Measurements from ENCODE around the gene UBXN6. TPM values are rescaled to one million over a fixed set of nuclear protein-coding genes. Genes with fewer than 3 reads are reported as not detected.

UBXN6 gene
- total RNA-seq, 5 donors from 2014 or later (not counting 1 experiment from before 2014, with no cell fraction given): 49.7 to 86.4 (median 76.5) TPM

DNA sequence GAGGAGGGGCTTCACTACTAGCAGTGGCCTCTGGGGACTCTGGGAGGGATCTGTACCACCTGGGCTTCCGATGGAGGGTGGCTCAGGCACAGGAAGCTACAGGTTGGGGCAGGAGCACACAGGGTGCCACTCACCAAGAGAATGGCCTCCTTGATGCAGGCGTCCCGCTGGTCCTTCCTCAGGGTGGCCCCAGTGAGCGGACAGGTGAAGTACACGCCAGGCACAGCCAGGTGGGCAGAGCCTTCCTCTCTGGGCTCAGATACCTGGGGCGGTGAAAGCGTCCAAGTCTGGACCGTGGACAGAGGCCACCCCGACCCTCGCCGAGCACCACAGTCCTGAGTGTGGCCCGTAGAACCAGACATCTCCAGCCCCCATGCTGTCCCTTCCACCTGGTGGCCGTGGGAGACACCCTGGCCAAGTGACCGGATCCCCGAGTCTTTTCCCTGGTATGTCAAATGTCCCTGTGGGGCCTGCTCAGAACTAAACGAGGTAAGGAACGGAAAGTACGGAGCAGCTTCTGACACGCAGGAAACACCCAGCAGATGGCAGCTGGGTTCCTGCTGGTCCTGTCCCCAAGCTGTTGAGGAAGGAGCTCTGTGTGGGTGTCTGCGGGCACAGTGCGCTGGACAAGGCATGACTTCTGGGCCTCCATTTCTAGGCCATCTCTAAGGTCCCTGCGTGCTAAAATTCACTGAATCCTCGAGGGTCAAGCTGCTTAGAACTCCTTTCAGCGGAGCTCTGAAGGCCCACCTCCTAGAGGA is 5.2 kb downstream of the UBXN6 start:
- Histone ChIP-seq H3K27ac (ENCODE audit: low read length) (no peak overlapping the region), H3K4me1 (ENCODE audit: control insufficient read depth in 1 of 2, extremely low read depth in 1 of 2, insufficient read depth in 2 of 2, low read length in 2 of 2) (peaks cover 0 to 19% of the 10 kb centered on the region in 2 experiments), H3K36me3 (ENCODE audit: control insufficient read depth in 2 of 2, extremely low read depth in 1 of 2, insufficient read depth in 1 of 2, low read length in 1 of 2) (peaks cover 28 to 45% of the 10 kb centered on the region in 2 donors), H3K27me3 (replicated peaks in 1 of 2; ENCODE audit: control insufficient read depth in 2 of 2, extremely low read depth in 1 of 2, insufficient read depth in 2 of 2, low read length in 1 of 2) (no peaks in the 10 kb centered on the region), H3K9me3 (no peaks in the 10 kb centered on the region), H3K4me3 (ENCODE audit: control insufficient read depth in 1 of 2, extremely low read depth in 1 of 2, low read length in 1 of 2) (no peak overlapping the region)
- Mint-ChIP-seq H3K4me1 (peaks cover 14 to 22% (median 16%) of the 10 kb centered on the region in 3 donors), H3K4me3 (no peak overlapping the region), H3K9me3 (no peaks in the 10 kb centered on the region), H3K27me3 (no peaks in the 10 kb centered on the region), H3K36me3 (peaks cover 18% of the 10 kb centered on the region), H3K27ac (no peak overlapping the region)
- DNase-seq: no peak
- ATAC-seq (replicated peaks in 1 of 4): no peak
- ChIA-PET POLR2A (no interaction called here), CTCF (no interaction called here)
- WGBS (ENCODE audit: insufficient coverage): 94% methylated on average over 24 of the region's 24 CpGs

DNA sequence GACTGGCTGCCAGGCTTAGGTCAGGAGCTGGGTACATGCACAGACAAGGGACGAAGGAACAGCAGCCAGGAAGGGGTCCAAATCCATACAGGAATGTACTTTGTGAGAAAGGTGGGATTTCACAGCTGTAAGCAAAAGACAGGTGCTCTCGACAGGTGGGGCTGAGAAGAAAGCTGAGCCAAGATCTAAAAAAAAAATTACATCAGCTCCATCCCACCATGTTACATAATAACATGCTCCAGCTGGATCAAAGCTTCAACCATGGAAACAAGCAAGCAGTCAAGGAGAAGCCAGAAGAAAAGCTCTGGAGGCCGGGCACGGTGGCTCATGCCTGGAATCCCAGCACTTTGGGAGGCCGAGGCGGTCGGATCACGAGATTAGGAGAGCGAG is 8.0 kb downstream of the UBXN6 start:
- CTCF ChIA-PET: no interaction called here
- H3K27me3 ChIP-seq (replicated peaks in 1 of 2; ENCODE audit: control insufficient read depth in 2 of 2, extremely low read depth in 1 of 2, insufficient read depth in 2 of 2, low read length in 1 of 2): no peaks in the 10 kb centered on the region
- H3K9me3 Mint-ChIP-seq: no peaks in the 10 kb centered on the region
- H3K27ac ChIP-seq (ENCODE audit: low read length): no peak overlapping the region
- peaks cover 35 to 70% of the 10 kb centered on the region in 2 donors for H3K36me3 ChIP-seq (ENCODE audit: control insufficient read depth in 2 of 2, extremely low read depth in 1 of 2, insufficient read depth in 1 of 2, low read length in 1 of 2)
- POLR2A ChIA-PET: no interaction called here
- no peak overlapping the region for H3K27ac Mint-ChIP-seq
- no peaks in the 10 kb centered on the region for H3K4me1 ChIP-seq (ENCODE audit: control insufficient read depth in 1 of 2, extremely low read depth in 1 of 2, insufficient read depth in 2 of 2, low read length in 2 of 2)
- H3K36me3 Mint-ChIP-seq: peaks cover 18% of the 10 kb centered on the region
- no peak overlapping the region for H3K4me3 Mint-ChIP-seq
- no peaks in the 10 kb centered on the region for H3K9me3 ChIP-seq
- DNase-seq: no peak
- no peak overlapping the region for H3K4me3 ChIP-seq (ENCODE audit: control insufficient read depth in 1 of 2, extremely low read depth in 1 of 2, low read length in 1 of 2)
- 98% methylated on average over 6 of the region's 9 CpGs for WGBS (ENCODE audit: insufficient coverage)
- no peak for ATAC-seq (replicated peaks in 1 of 4)
- no peaks in the 10 kb centered on the region for H3K4me1 Mint-ChIP-seq
- H3K27me3 Mint-ChIP-seq: no peaks in the 10 kb centered on the region

DNA sequence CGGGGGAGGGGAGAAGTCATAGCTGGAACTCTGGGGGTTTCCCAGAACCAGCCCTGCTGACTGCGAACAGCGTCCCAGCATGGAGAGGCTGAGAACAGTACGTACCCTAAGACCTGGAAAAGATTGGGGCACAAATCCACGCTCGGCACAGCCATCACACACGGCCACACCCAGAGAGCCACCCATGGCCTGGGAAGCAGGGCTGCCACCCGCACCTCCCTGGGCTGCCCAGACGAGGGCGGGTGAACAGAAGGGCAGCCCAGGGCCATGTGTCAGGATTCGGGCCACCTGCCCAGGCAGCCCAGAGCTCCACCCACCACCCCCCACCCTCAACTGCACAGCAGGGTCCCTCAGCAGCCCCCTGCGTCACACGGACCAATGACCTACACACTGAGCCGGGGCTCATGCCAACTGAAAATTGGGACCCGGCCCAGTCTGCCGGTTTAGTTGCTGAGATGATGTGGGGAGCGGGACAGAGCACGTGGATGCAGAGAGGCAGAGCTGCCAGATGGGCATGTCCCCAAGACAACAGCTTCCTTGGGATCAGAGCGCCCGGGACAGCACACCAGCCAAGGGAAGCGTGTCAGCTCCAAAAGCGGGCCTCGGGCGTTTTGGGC is 8.5 kb downstream of the UBXN6 start:
- Histone ChIP-seq H3K36me3 (ENCODE audit: control insufficient read depth in 2 of 2, extremely low read depth in 1 of 2, insufficient read depth in 1 of 2, low read length in 1 of 2) (peaks cover 32 to 73% of the 10 kb centered on the region in 2 donors), H3K27ac (ENCODE audit: low read length) (no peak overlapping the region), H3K9me3 (no peaks in the 10 kb centered on the region), H3K27me3 (replicated peaks in 1 of 2; ENCODE audit: control insufficient read depth in 2 of 2, extremely low read depth in 1 of 2, insufficient read depth in 2 of 2, low read length in 1 of 2) (no peaks in the 10 kb centered on the region), H3K4me3 (ENCODE audit: control insufficient read depth in 1 of 2, extremely low read depth in 1 of 2, low read length in 1 of 2) (no peak overlapping the region), H3K4me1 (ENCODE audit: control insufficient read depth in 1 of 2, extremely low read depth in 1 of 2, insufficient read depth in 2 of 2, low read length in 2 of 2) (no peaks in the 10 kb centered on the region)
- H3K9me3 Mint-ChIP-seq: no peaks in the 10 kb centered on the region
- CTCF ChIA-PET: no interaction called here
- ATAC-seq (replicated peaks in 1 of 4) (no peak), DNase-seq (no peak)
- H3K36me3 Mint-ChIP-seq: peaks cover 18% of the 10 kb centered on the region
- WGBS (ENCODE audit: insufficient coverage): 94% methylated on average over 23 of the region's 24 CpGs
- POLR2A ChIA-PET: no interaction called here
- H3K4me3 Mint-ChIP-seq: no peak overlapping the region
- H3K27ac Mint-ChIP-seq: no peak overlapping the region
- no peaks in the 10 kb centered on the region for H3K4me1 Mint-ChIP-seq
- no peaks in the 10 kb centered on the region for H3K27me3 Mint-ChIP-seq

DNA sequence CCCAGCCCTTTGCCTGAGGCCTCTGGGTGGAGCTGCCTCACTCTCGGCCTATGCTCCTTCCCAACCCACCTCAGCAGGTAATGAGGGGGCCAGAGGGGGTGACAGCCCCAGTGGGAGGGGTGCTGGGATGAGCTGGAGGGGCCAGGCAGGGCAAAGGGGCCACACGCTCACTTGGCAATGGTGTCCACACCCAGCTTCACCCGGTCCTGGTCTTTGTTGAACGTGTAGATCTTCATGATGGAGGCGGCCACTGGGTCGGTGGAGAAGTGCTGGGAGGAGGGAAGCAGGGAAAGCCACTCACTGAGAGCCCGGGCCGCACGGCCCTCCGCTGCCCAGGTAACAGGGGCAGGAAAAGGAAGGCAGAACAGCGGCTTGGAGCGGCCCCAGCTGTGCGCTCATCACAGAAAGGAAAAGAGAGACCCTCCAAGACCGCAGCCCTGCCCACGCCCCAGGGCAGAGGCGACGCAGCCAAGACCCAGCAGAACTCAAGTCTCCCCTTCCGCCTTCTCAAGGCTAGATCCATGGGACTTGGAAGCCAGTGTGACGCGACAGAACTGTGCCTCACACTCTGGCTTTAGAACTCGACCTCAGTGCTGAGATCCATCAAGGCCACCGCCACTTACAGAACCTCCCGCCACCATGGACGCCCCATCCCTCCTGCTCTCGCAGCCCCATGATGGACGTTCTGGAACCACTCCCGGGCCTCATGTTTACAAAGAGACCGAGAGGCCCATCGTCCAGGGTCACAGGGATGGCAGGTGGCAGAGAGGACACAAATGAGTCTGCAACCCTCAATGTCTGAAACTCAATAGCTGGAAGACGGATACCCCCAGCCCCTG is 9.2 kb downstream of the UBXN6 start:
- H3K4me3 ChIP-seq (ENCODE audit: control insufficient read depth in 1 of 2, extremely low read depth in 1 of 2, low read length in 1 of 2): no peak overlapping the region
- H3K36me3 ChIP-seq (ENCODE audit: control insufficient read depth in 2 of 2, extremely low read depth in 1 of 2, insufficient read depth in 1 of 2, low read length in 1 of 2): peaks cover 30 to 69% of the 10 kb centered on the region in 2 donors
- no peaks in the 10 kb centered on the region for H3K27me3 ChIP-seq (replicated peaks in 1 of 2; ENCODE audit: control insufficient read depth in 2 of 2, extremely low read depth in 1 of 2, insufficient read depth in 2 of 2, low read length in 1 of 2)
- H3K27ac ChIP-seq (ENCODE audit: low read length): no peak overlapping the region
- DNase-seq (no peak), ATAC-seq (replicated peaks in 1 of 4) (no peak)
- H3K36me3 Mint-ChIP-seq: peaks cover 18% of the 10 kb centered on the region
- CTCF ChIA-PET: no interaction called here
- 92% methylated on average over 24 of the region's 30 CpGs for WGBS (ENCODE audit: insufficient coverage)
- no peaks in the 10 kb centered on the region for H3K9me3 ChIP-seq
- no peaks in the 10 kb centered on the region for H3K4me1 ChIP-seq (ENCODE audit: control insufficient read depth in 1 of 2, extremely low read depth in 1 of 2, insufficient read depth in 2 of 2, low read length in 2 of 2)
- no peaks in the 10 kb centered on the region for H3K27me3 Mint-ChIP-seq
- H3K9me3 Mint-ChIP-seq: no peaks in the 10 kb centered on the region
- POLR2A ChIA-PET: no interaction called here
- H3K4me3 Mint-ChIP-seq: no peak overlapping the region
- H3K27ac Mint-ChIP-seq: no peak overlapping the region
- no peaks in the 10 kb centered on the region for H3K4me1 Mint-ChIP-seq

GRCh38 chr19:4447327-4448146 is 10.1 kb downstream of the UBXN6 start:
- H3K36me3 ChIP-seq (ENCODE audit: control insufficient read depth in 2 of 2, extremely low read depth in 1 of 2, insufficient read depth in 1 of 2, low read length in 1 of 2): peaks cover 29 to 60% of the 10 kb centered on the region in 2 donors
- POLR2A ChIA-PET: no interaction called here

GRCh38 chr19:4446704-4447200 is 10.8 kb downstream of the UBXN6 start:
- Histone ChIP-seq H3K4me3 (ENCODE audit: control insufficient read depth in 1 of 2, extremely low read depth in 1 of 2, low read length in 1 of 2) (no peak overlapping the region), H3K27ac (ENCODE audit: low read length) (no peak overlapping the region), H3K36me3 (ENCODE audit: control insufficient read depth in 2 of 2, extremely low read depth in 1 of 2, insufficient read depth in 1 of 2, low read length in 1 of 2) (peaks cover 29 to 56% of the 10 kb centered on the region in 2 donors), H3K4me1 (ENCODE audit: control insufficient read depth in 1 of 2, extremely low read depth in 1 of 2, insufficient read depth in 2 of 2, low read length in 2 of 2) (no peaks in the 10 kb centered on the region), H3K27me3 (replicated peaks in 1 of 2; ENCODE audit: control insufficient read depth in 2 of 2, extremely low read depth in 1 of 2, insufficient read depth in 2 of 2, low read length in 1 of 2) (no peaks in the 10 kb centered on the region), H3K9me3 (no peaks in the 10 kb centered on the region)
- no peaks in the 10 kb centered on the region for H3K9me3 Mint-ChIP-seq
- H3K4me3 Mint-ChIP-seq: no peak overlapping the region
- 84% methylated on average over 12 of the region's 15 CpGs for whole genome bisulfite sequencing (ENCODE audit: insufficient coverage)
- H3K4me1 Mint-ChIP-seq: peaks cover 0 to 6% (median 2%) of the 10 kb centered on the region in 3 donors
- peaks cover 18% of the 10 kb centered on the region for H3K36me3 Mint-ChIP-seq
- no peak overlapping the region for H3K27ac Mint-ChIP-seq
- POLR2A ChIA-PET: no interaction called here
- no peak for ATAC-seq (replicated peaks in 1 of 4)
- CTCF ChIA-PET: no interaction called here
- H3K27me3 Mint-ChIP-seq: no peaks in the 10 kb centered on the region
- DNase-seq: no peak

More at GRCh38 chr19:4447327-4448146, 10.1 kb downstream of the UBXN6 start:
- no peaks in the 10 kb centered on the region for H3K9me3 ChIP-seq
- Mint-ChIP-seq H3K36me3 (peaks cover 18% of the 10 kb centered on the region), H3K4me1 (peaks cover 0 to under 1% (median 0%) of the 10 kb centered on the region in 3 donors), H3K4me3 (no peak overlapping the region), H3K27me3 (no peaks in the 10 kb centered on the region), H3K27ac (no peak overlapping the region), H3K9me3 (no peaks in the 10 kb centered on the region)
- no peak overlapping the region for H3K4me3 ChIP-seq (ENCODE audit: control insufficient read depth in 1 of 2, extremely low read depth in 1 of 2, low read length in 1 of 2)
- WGBS (ENCODE audit: insufficient coverage): 95% methylated on average over 20 of the region's 28 CpGs
- CTCF ChIA-PET: no interaction called here
- ATAC-seq (replicated peaks in 1 of 4) (no peak), DNase-seq (no peak)
- H3K27me3 ChIP-seq (replicated peaks in 1 of 2; ENCODE audit: control insufficient read depth in 2 of 2, extremely low read depth in 1 of 2, insufficient read depth in 2 of 2, low read length in 1 of 2): no peaks in the 10 kb centered on the region
- no peaks in the 10 kb centered on the region for H3K4me1 ChIP-seq (ENCODE audit: control insufficient read depth in 1 of 2, extremely low read depth in 1 of 2, insufficient read depth in 2 of 2, low read length in 2 of 2)
- no peak overlapping the region for H3K27ac ChIP-seq (ENCODE audit: low read length)
